Activated T-helper 2 cell treated with anti-CD3 and anti-CD28 coated beads, Interferon-gamma antibody, Interleukin-2, Interleukin-4, amounts not matched to agents 10 μg/mL and 5 μg/mL and 100 μg/mL, durations not matched to agents 14 hours and 24 hours and 36 hours (primary cell): ENCODE results near the gene NTRK1. TPM values are rescaled to one million over a fixed set of nuclear protein-coding genes. Genes with fewer than 3 reads are reported as not detected.
A peak's percentile ranks its signal among the peaks of the same experiment; 100 is the strongest.
"Not testable (repeated sequence)": the region's sequence is repeated elsewhere in the genome, so short reads cannot be mapped to it uniquely, and the experiment has no call there.

Experiments used
- DNase-seq: peaks from one replicate; pipeline ENCODE4 v3.0.0; 2021; ENCODE audit warnings: low spot score
- H3K27ac Mint-ChIP-seq: one replicate; pipeline ENCODE4 v1.8.0; 2021; ENCODE audit warnings: mixed read lengths
- H3K27me3 Mint-ChIP-seq: one replicate; pipeline ENCODE4 v1.8.0; 2021; ENCODE audit warnings: low read depth, mixed read lengths
- H3K36me3 Mint-ChIP-seq: one replicate; pipeline ENCODE4 v1.8.0; 2021; ENCODE audit warnings: low read depth, mixed read lengths
- H3K4me1 Mint-ChIP-seq: one replicate; pipeline ENCODE4 v1.8.0; 2021; ENCODE audit warnings: low read depth, mixed read lengths
- H3K4me3 Mint-ChIP-seq: one replicate; pipeline ENCODE4 v1.8.0; 2021; ENCODE audit warnings: low read depth, mild to moderate bottlenecking, moderate library complexity, mixed read lengths
- H3K9me3 Mint-ChIP-seq: one replicate; pipeline ENCODE4 v1.8.0; 2021; ENCODE audit warnings: mixed read lengths
- intact Hi-C: fragments of 100-400 bp; cut with micrococcal nuclease; formaldehyde crosslinking; loops from one replicate; pipeline ENCODE4 v1.15.1; 2023
- total RNA-seq: library from RNA; stranded (reverse); gene quantifications from 2 replicates; pipeline ENCODE4 v1.2.3, GENCODE V29; 2022

NTRK1 gene
- total RNA-seq, 1 donor from 2014 or later: 252 TPM

DNA sequence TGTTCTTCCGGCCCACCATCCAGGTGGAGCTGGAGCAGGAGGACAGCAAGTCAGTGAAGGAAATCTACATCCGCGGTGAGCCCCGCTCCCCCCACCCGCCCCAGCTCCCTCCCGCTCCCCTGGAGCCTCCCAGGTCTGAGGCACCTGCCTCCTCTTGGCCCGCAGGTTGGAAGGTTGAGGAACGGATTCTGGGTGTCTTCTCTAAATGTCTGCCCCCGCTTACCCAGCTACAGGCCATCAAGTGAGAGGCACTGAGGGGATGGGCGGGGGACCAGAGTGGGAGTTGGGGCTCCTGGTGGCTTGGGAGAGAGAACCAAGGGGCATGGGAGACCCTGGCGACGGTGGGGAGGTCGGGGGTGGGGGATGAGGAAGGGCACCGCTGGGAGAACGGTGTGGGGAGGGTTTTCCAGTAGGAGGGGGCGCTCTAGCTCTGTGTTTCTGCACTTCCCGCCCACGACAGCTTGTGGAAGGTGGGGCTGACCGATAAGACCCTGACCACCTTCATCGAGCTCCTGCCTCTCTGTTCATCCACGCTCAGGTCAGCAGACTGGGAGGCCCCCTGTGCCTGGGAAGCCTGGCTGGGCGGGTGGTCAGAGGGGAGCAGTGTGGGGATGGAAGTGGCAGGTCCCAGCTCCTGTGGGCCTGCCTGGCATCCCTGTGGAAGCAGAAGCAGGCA is 64.0 kb downstream of the NTRK1 start:
- intact Hi-C loops: loop anchor here (10.0 kb wide), 2 partner anchors 240 to 490 kb away; no protein-coding TSS in a partner anchor
- H3K4me3 Mint-ChIP-seq: no peak overlapping the region
- no peaks in the 10 kb centered on the region for H3K36me3 Mint-ChIP-seq
- peaks cover 87% of the 10 kb centered on the region for H3K27me3 Mint-ChIP-seq
- peaks cover 20% of the 10 kb centered on the region for H3K4me1 Mint-ChIP-seq
- no peaks in the 10 kb centered on the region for H3K9me3 Mint-ChIP-seq
- H3K27ac Mint-ChIP-seq: no peak overlapping the region
- no peak for DNase-seq

GRCh38 chr1:156925154-156926010 is 64.7 kb downstream of the NTRK1 start:
- Mint-ChIP-seq H3K36me3 (no peaks in the 10 kb centered on the region), H3K4me1 (peaks cover 20% of the 10 kb centered on the region), H3K4me3 (no peak overlapping the region), H3K27me3 (peaks cover 86% of the 10 kb centered on the region), H3K9me3 (no peaks in the 10 kb centered on the region), H3K27ac (no peak overlapping the region)
- DNase-seq: no peak
- intact Hi-C loops: loop anchor here (10.0 kb wide), 2 partner anchors 241 to 491 kb away; no protein-coding TSS in a partner anchor

GRCh38 chr1:156926175-156926574 is 65.5 kb downstream of the NTRK1 start:
- DNase-seq: no peak
- H3K9me3 Mint-ChIP-seq: no peaks in the 10 kb centered on the region
- H3K4me3 Mint-ChIP-seq: no peak overlapping the region
- no peak overlapping the region for H3K27ac Mint-ChIP-seq
- peaks cover 21% of the 10 kb centered on the region for H3K4me1 Mint-ChIP-seq
- peaks cover 85% of the 10 kb centered on the region for H3K27me3 Mint-ChIP-seq
- no peaks in the 10 kb centered on the region for H3K36me3 Mint-ChIP-seq
- intact Hi-C loops: loop anchor here (10.0 kb wide), 2 partner anchors 241 to 491 kb away; no protein-coding TSS in a partner anchor

DNA sequence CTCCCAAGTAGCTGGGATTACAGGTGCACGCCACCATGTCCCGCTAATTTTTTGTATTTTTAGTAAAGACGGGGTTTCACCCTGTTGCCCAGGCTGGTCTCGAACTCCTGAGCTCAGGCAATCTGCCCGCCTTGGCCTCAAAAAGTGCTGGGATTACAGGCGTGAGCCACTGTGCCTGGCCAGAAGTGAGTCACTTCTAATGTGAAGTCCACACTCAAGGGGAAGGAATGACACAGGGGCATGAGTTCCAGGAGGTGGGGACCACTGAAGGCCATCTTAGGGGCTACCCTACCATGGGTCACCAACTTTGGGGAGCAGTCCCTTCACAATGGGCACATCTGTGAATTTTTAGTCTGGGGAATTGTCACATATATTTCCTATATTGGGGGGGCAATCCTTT is 66.0 kb downstream of the NTRK1 start:
- not testable (repeated sequence) for H3K9me3 Mint-ChIP-seq, DNase-seq, H3K27ac Mint-ChIP-seq, H3K36me3 Mint-ChIP-seq, H3K4me3 Mint-ChIP-seq
- intact Hi-C loops: loop anchor here (1.0 to 10.0 kb wide), 3 partner anchors 34 to 492 kb away; no protein-coding TSS in a partner anchor
- Mint-ChIP-seq H3K27me3 (peaks cover 83% of the 10 kb centered on the region), H3K4me1 (peaks cover 26% of the 10 kb centered on the region)

- intact Hi-C loops: loop anchor here (1.0 to 10.0 kb wide), 3 partner anchors 35 to 493 kb away; no protein-coding TSS in a partner anchor
- H3K27ac Mint-ChIP-seq: no peak overlapping the region
- H3K36me3 Mint-ChIP-seq: no peaks in the 10 kb centered on the region
- peak overlapping the region; percentile 23 for H3K4me3 Mint-ChIP-seq
- DNase-seq: peak; percentile 60
- peaks cover 26% of the 10 kb centered on the region for H3K4me1 Mint-ChIP-seq
- no peaks in the 10 kb centered on the region for H3K9me3 Mint-ChIP-seq
- peaks cover 76% of the 10 kb centered on the region for H3K27me3 Mint-ChIP-seq
These were observed 66.8 kb downstream of the NTRK1 start for GRCh38 chr1:156927215-156928042.

DNA sequence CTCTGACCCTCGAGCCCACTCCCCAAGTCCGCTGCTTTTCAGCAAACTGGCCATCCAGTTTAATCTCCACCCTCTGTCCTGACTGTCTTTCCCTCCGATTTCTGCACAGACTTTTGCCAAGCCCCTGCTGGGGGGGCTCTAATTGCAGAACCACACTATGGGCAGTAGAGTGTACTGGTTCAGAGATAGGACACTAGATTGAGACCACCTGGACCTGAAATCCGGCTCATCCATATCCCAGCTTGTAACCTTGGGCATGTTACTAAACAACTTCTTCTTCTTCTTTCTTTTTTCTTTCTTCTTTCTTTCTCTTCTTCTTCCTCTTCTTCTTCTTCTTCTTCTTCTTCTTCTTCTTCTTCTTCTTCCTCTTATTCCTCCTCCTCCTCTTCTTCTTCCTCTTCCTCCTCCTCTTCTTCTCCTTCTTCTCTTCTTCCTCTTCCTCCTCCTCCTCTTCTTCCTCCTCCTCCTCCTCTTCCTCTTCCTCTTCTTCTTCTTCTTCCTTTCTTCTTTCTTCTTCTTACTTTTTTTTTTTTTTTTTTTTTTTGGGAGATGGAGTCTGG is 67.5 kb downstream of the NTRK1 start:
- Mint-ChIP-seq H3K27ac (no peak overlapping the region), H3K4me3 (no peak overlapping the region), H3K4me1 (peaks cover 26% of the 10 kb centered on the region), H3K27me3 (peaks cover 73% of the 10 kb centered on the region), H3K36me3 (no peaks in the 10 kb centered on the region), H3K9me3 (no peaks in the 10 kb centered on the region)
- intact Hi-C loops: loop anchor here (10.0 kb wide), 2 partner anchors 243 to 493 kb away; no protein-coding TSS in a partner anchor
- DNase-seq: no peak

GRCh38 chr1:156929596-156930238 is 69.1 kb downstream of the NTRK1 start:
- H3K4me3 Mint-ChIP-seq: no peak overlapping the region
- no peaks in the 10 kb centered on the region for H3K36me3 Mint-ChIP-seq
- no peak for DNase-seq
- H3K27me3 Mint-ChIP-seq: peaks cover 66% of the 10 kb centered on the region
- intact Hi-C loops: loop anchor here (10.0 kb wide), 2 partner anchors 245 to 495 kb away; no protein-coding TSS in a partner anchor
- peaks cover 23% of the 10 kb centered on the region for H3K4me1 Mint-ChIP-seq
- no peak overlapping the region for H3K27ac Mint-ChIP-seq
- H3K9me3 Mint-ChIP-seq: no peaks in the 10 kb centered on the region

DNA sequence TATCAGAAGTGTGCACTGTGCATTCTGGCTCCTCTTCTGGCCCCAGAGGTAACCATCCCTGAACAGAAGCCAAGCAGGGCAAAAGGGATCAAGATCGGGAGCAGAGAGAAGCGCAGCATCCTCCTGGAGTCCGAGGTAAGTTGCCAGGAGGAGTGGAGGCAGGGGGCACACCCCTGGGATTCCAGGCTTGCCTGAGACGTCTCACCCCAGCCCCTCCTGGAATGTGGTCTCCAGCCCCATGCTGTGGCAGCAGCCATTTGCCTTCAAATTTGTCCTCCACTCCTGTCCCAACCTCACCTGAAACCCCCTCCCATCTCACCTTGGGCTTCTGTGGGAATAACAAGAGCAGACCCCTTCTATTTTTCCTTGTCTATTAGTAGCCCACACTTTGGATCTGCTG is 69.8 kb downstream of the NTRK1 start:
- no peak overlapping the region for H3K4me3 Mint-ChIP-seq
- DNase-seq: no peak
- H3K27ac Mint-ChIP-seq: no peak overlapping the region
- H3K36me3 Mint-ChIP-seq: no peaks in the 10 kb centered on the region
- H3K4me1 Mint-ChIP-seq: peaks cover 23% of the 10 kb centered on the region
- intact Hi-C loops: no loop called here
- H3K27me3 Mint-ChIP-seq: peaks cover 58% of the 10 kb centered on the region
- H3K9me3 Mint-ChIP-seq: no peaks in the 10 kb centered on the region

Other genes starting within 250 kb of the NTRK1 start
- gene HAPLN2, start 241.4 kb upstream of the NTRK1 start, total RNA-seq: not detected in 2 replicates
- not detected in 2 replicates for gene BCAN, start 218.7 kb upstream of the NTRK1 start, total RNA-seq
- gene NES, start 183.5 kb upstream of the NTRK1 start, total RNA-seq: not detected in 2 replicates
- gene CRABP2, start 155.3 kb upstream of the NTRK1 start, total RNA-seq: 1.0 and 1.1 TPM in 2 replicates
- 37.3 and 45.2 TPM in 2 replicates for gene METTL25B, start 132.4 kb upstream of the NTRK1 start, total RNA-seq
- 52.2 and 57.4 TPM in 2 replicates for gene ISG20L2, start 132.1 kb upstream of the NTRK1 start, total RNA-seq
- 116 and 124 TPM in 2 replicates for gene MRPL24, start 119.8 kb upstream of the NTRK1 start, total RNA-seq
- gene HDGF, start 109.2 kb upstream of the NTRK1 start, total RNA-seq: 359 and 360 TPM in 2 replicates
- 94.8 and 110 TPM in 2 replicates for gene PRCC, start 93.3 kb upstream of the NTRK1 start, total RNA-seq
- gene SH2D2A, start 44.0 kb upstream of the NTRK1 start, total RNA-seq: 453 and 474 TPM in 2 replicates
- gene INSRR, start 1.7 kb upstream of the NTRK1 start, total RNA-seq: 1.1 and 1.4 TPM in 2 replicates
- 0.55 and 0.80 TPM in 2 replicates for gene PEAR1, start 32.9 kb downstream of the NTRK1 start, total RNA-seq
- not detected in 2 replicates for gene LRRC71, start 59.8 kb downstream of the NTRK1 start, total RNA-seq
- gene ARHGEF11, start 184.9 kb downstream of the NTRK1 start, total RNA-seq: 2.2 and 3.1 TPM in 2 replicates
- not detected in 2 replicates for gene ETV3L, start 238.9 kb downstream of the NTRK1 start, total RNA-seq